Astrocyte of the spinal cord (primary cell): ENCODE data around the gene NEK11.

Source experiments
- DNase-seq: peaks from one replicate; pipeline ENCODE4 v3.0.0; 2011; ENCODE audit warnings: low read depth, low spot score
- H3K4me3 ChIP-seq: 2 replicates; pipeline ENCODE4 v1.5.1; 2011; ENCODE audit warnings: low read depth, mild to moderate bottlenecking, low read length, moderate library complexity
- CTCF ChIP-seq: IDR thresholded peaks from 2 replicates; pipeline ENCODE4 v1.5.1; 2012; ENCODE audit warnings: low read depth, mild to moderate bottlenecking, low read length, inconsistent platforms
- in situ Hi-C: cut with HindIII; loops from 2 replicates; pipeline ENCODE4 v1.10.0; 2017; ENCODE audit warnings: low sequenced_read_pairs

NEK11 gene

GRCh38 chr3:131390331-131390730 lies 363.7 kb downstream of the NEK11 start:
- TF ChIP-seq CTCF = no peak
- no peak for DNase-seq
- in situ Hi-C loops = no loop called here
- no peak overlapping the region for H3K4me3 ChIP-seq

- in situ Hi-C loops = no loop called here
- no peak overlapping the region for H3K4me3 ChIP-seq
Observed at GRCh38 chr3:131393051-131393450, 366.4 kb downstream of the NEK11 start.

GRCh38 chr3:131393868-131394267 lies 367.2 kb downstream of the NEK11 start:
- no peak overlapping the region for H3K4me3 ChIP-seq
- TF ChIP-seq CTCF = no peak
- DNase-seq = no peak
- in situ Hi-C loops = no loop called here

More at GRCh38 chr3:131393051-131393450, 366.4 kb downstream of the NEK11 start:
- no peak for DNase-seq
- no peak for TF ChIP-seq CTCF

GRCh38 chr3:131394400-131394799 lies 367.7 kb downstream of the NEK11 start:
- in situ Hi-C loops = no loop called here
- no peak for TF ChIP-seq CTCF
- no peak for DNase-seq
- no peak overlapping the region for H3K4me3 ChIP-seq

- H3K4me3 ChIP-seq = no peak overlapping the region
- in situ Hi-C loops = no loop called here
- no peak for TF ChIP-seq CTCF
- DNase-seq = no peak
Observed at GRCh38 chr3:131396170-131396569, 369.5 kb downstream of the NEK11 start.

- TF ChIP-seq CTCF = no peak
- H3K4me3 ChIP-seq = no peak overlapping the region
- DNase-seq = no peak
- in situ Hi-C loops = no loop called here
Observed at GRCh38 chr3:131397889-131398288, 371.2 kb downstream of the NEK11 start.
